ENCODE data around the gene PTPN1.
A peak's percentile ranks its signal among the peaks of the same experiment; 100 is the strongest.

PTPN1 gene

GRCh38 chr20:50547964-50548363 is 37.8 kb downstream of the PTPN1 start:
- H3K4me1 Mint-ChIP-seq = peaks cover 34% of the 10 kb centered on the region
- peak overlapping the region in 1 of 2 donors; percentile 64 for H3K4me3 Mint-ChIP-seq
- no peaks in the 10 kb centered on the region for H3K9me3 Mint-ChIP-seq
- H3K27me3 Mint-ChIP-seq = no peaks in the 10 kb centered on the region
- DNase-seq = no peak
- peak overlapping the region in 1 of 2 donors; percentile 92 for H3K27ac Mint-ChIP-seq
- no peak for ATAC-seq

GRCh38 chr20:50548396-50548795 is 38.2 kb downstream of the PTPN1 start:
- H3K9me3 Mint-ChIP-seq = no peaks in the 10 kb centered on the region
- DNase-seq = no peak
- no peaks in the 10 kb centered on the region for H3K27me3 Mint-ChIP-seq
- H3K27ac Mint-ChIP-seq = peak overlapping the region in 1 of 2 donors; percentile 19
- H3K4me3 Mint-ChIP-seq = peak overlapping the region in 1 of 2 donors; percentile 64
- no peak for ATAC-seq
- H3K4me1 Mint-ChIP-seq = peaks cover 30% of the 10 kb centered on the region

GRCh38 chr20:50550531-50550930 is 40.3 kb downstream of the PTPN1 start:
- Mint-ChIP-seq H3K9me3 (no peaks in the 10 kb centered on the region), H3K27ac (peak overlapping the region in 1 of 2 donors; percentile 44), H3K4me1 (peaks cover 15% of the 10 kb centered on the region), H3K4me3 (peak overlapping the region in 1 of 2 donors; percentile 78), H3K27me3 (no peaks in the 10 kb centered on the region)
- ATAC-seq (no peak), DNase-seq (no peak)

- ATAC-seq (peak; percentile 90), DNase-seq (peak in 1 of 2 donors; percentile 31)
- Mint-ChIP-seq H3K9me3 (no peaks in the 10 kb centered on the region), H3K4me3 (peak overlapping the region in 1 of 2 donors; percentile 78), H3K4me1 (peaks cover 7% of the 10 kb centered on the region), H3K27ac (peak overlapping the region in 1 of 2 donors; percentile 66), H3K27me3 (no peaks in the 10 kb centered on the region)
Measured at GRCh38 chr20:50551288-50551687, 41.1 kb downstream of the PTPN1 start.

- H3K9me3 Mint-ChIP-seq = no peaks in the 10 kb centered on the region
- no peaks in the 10 kb centered on the region for H3K4me1 Mint-ChIP-seq
- H3K4me3 Mint-ChIP-seq = no peak overlapping the region
Measured at GRCh38 chr20:50552979-50553378, 42.8 kb downstream of the PTPN1 start.

GRCh38 chr20:50554694-50555579 is 44.8 kb downstream of the PTPN1 start:
- no peaks in the 10 kb centered on the region for H3K9me3 Mint-ChIP-seq
- no peak overlapping the region for H3K27ac Mint-ChIP-seq
- peaks cover 8% of the 10 kb centered on the region for H3K4me1 Mint-ChIP-seq
- DNase-seq (no peak), ATAC-seq (peak; percentile 42)
- H3K4me3 Mint-ChIP-seq = no peak overlapping the region
- H3K27me3 Mint-ChIP-seq = no peaks in the 10 kb centered on the region

More at GRCh38 chr20:50552979-50553378, 42.8 kb downstream of the PTPN1 start:
- no peak for DNase-seq
- Mint-ChIP-seq H3K27me3 (no peaks in the 10 kb centered on the region), H3K27ac (no peak overlapping the region)
- no peak for ATAC-seq

- H3K27me3 Mint-ChIP-seq = no peaks in the 10 kb centered on the region
- H3K4me3 Mint-ChIP-seq = no peak overlapping the region
- H3K27ac Mint-ChIP-seq = no peak overlapping the region
- peaks cover 13% of the 10 kb centered on the region for H3K4me1 Mint-ChIP-seq
- no peak for DNase-seq
- no peaks in the 10 kb centered on the region for H3K9me3 Mint-ChIP-seq
- ATAC-seq = no peak
Measured at GRCh38 chr20:50555662-50556061, 45.5 kb downstream of the PTPN1 start.

- DNase-seq (no peak), ATAC-seq (no peak)
- Mint-ChIP-seq H3K9me3 (no peaks in the 10 kb centered on the region), H3K27me3 (no peaks in the 10 kb centered on the region), H3K4me3 (no peak overlapping the region), H3K4me1 (peaks cover 32% of the 10 kb centered on the region), H3K27ac (peak overlapping the region in 1 of 2 donors; percentile 36)
Measured at GRCh38 chr20:50557549-50558134, 47.5 kb downstream of the PTPN1 start.

GRCh38 chr20:50558483-50558925 is 48.3 kb downstream of the PTPN1 start:
- ATAC-seq = no peak
- no peaks in the 10 kb centered on the region for H3K9me3 Mint-ChIP-seq
- peaks cover 40% of the 10 kb centered on the region for H3K4me1 Mint-ChIP-seq
- no peak for DNase-seq
- H3K27ac Mint-ChIP-seq = no peak overlapping the region
- H3K4me3 Mint-ChIP-seq = no peak overlapping the region
- H3K27me3 Mint-ChIP-seq = no peaks in the 10 kb centered on the region

GRCh38 chr20:50559149-50559548 is 49.0 kb downstream of the PTPN1 start:
- ATAC-seq = no peak
- H3K27ac Mint-ChIP-seq = peak overlapping the region in 1 of 2 donors; percentile 88
- no peak for DNase-seq
- H3K4me3 Mint-ChIP-seq = peak overlapping the region in 1 of 2 donors; percentile 85
- peaks cover 47% of the 10 kb centered on the region for H3K4me1 Mint-ChIP-seq
- H3K27me3 Mint-ChIP-seq = no peaks in the 10 kb centered on the region
- no peaks in the 10 kb centered on the region for H3K9me3 Mint-ChIP-seq

- Mint-ChIP-seq H3K9me3 (no peaks in the 10 kb centered on the region), H3K27me3 (no peaks in the 10 kb centered on the region), H3K27ac (peak overlapping the region; percentile 21 to 88), H3K4me3 (peak overlapping the region in 1 of 2 donors; percentile 85), H3K4me1 (peaks cover 56% of the 10 kb centered on the region)
- DNase-seq (no peak), ATAC-seq (no peak)
Measured at GRCh38 chr20:50559856-50560638, 49.9 kb downstream of the PTPN1 start.

- Mint-ChIP-seq H3K4me3 (peak overlapping the region; percentile 17 to 85), H3K9me3 (no peaks in the 10 kb centered on the region), H3K4me1 (peaks cover 57% of the 10 kb centered on the region), H3K27me3 (no peaks in the 10 kb centered on the region), H3K27ac (peak overlapping the region; percentile 93 to 97)
- DNase-seq (no peak), ATAC-seq (no peak)
Measured at GRCh38 chr20:50560867-50561266, 50.7 kb downstream of the PTPN1 start.

- Mint-ChIP-seq H3K27ac (peak overlapping the region; percentile 93 to 97), H3K4me1 (peaks cover 61% of the 10 kb centered on the region), H3K4me3 (peak overlapping the region; percentile 17 to 85), H3K9me3 (no peaks in the 10 kb centered on the region), H3K27me3 (no peaks in the 10 kb centered on the region)
- DNase-seq (peak; percentile 29 to 71), ATAC-seq (peak; percentile 94)
Measured at GRCh38 chr20:50561379-50562078, 51.3 kb downstream of the PTPN1 start.

GRCh38 chr20:50562262-50562701 is 52.1 kb downstream of the PTPN1 start:
- H3K9me3 Mint-ChIP-seq = no peaks in the 10 kb centered on the region
- ATAC-seq = no peak
- peak overlapping the region; percentile 11 to 92 for H3K27ac Mint-ChIP-seq
- DNase-seq = no peak
- no peaks in the 10 kb centered on the region for H3K27me3 Mint-ChIP-seq
- no peak overlapping the region for H3K4me3 Mint-ChIP-seq
- peaks cover 69% of the 10 kb centered on the region for H3K4me1 Mint-ChIP-seq
